Stimulated activated CD4-positive, alpha-beta T cell treated with anti-CD3 and anti-CD28 coated beads, Interleukin-1b, Interleukin-23, amount 100 ng/mL, for 48 hours (primary cell): Measurements from ENCODE around the gene TRAF3IP1.
"Not testable (repeated sequence)": the region's sequence is repeated elsewhere in the genome, so short reads cannot be mapped to it uniquely, and the experiment has no call there.

Source experiments
- DNase-seq: peaks from one replicate; pipeline ENCODE4 v3.0.0-alpha.2; 2020

The TRAF3IP1 gene, protein sequence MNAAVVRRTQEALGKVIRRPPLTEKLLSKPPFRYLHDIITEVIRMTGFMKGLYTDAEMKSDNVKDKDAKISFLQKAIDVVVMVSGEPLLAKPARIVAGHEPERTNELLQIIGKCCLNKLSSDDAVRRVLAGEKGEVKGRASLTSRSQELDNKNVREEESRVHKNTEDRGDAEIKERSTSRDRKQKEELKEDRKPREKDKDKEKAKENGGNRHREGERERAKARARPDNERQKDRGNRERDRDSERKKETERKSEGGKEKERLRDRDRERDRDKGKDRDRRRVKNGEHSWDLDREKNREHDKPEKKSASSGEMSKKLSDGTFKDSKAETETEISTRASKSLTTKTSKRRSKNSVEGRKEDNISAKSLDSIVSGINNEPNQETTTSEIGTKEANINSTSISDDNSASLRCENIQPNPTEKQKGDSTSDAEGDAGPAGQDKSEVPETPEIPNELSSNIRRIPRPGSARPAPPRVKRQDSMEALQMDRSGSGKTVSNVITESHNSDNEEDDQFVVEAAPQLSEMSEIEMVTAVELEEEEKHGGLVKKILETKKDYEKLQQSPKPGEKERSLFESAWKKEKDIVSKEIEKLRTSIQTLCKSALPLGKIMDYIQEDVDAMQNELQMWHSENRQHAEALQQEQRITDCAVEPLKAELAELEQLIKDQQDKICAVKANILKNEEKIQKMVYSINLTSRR

DNA sequence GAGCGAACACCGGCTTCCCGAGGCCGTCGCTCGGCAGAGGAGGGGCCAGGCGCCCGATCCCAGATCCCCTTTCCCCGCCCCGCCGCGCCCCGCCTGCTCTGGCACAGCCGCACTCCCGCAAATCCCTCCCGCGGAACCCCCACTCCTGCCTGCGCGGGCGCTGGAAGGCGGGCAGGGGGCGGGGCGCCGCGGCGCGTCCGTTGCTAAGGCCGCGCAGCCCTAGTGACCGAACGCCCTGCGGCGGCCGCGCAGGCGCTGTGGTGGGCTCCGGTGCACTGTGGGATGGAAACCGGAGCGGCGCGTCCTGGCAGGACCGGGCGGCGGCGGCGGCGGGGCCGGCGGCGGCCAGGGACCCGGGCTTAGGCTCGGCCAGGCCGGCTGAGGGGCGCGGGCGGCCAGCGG, at the start of gene TRAF3IP1:
Gene TRAF3IP1, plus strand, starts transcription at position 273 of the 402 bp plus-strand sequence. CDS start 145 bp downstream, outside the sequence.
- DNase-seq: peak; percentile 80

DNA sequence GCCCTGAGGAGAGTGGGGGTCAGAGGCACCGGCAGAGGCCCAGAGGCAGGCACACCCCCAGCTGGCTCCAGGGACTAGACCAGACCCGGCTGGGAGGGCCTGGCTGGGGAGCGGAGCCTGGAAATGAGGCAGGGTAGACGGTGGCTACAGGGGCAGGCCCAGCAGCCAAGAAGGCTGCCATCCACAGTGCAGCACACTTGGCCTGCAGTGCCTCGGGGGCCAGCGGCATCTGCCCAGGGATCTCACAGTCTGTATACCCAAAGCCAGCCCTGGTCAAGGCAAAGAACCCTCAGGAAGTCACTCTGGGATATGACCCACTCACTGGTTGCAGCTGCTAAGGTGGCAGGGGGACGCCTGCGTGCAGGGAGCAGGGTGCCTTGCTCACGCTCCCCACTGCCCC, 49.7 kb upstream of the TRAF3IP1 start:
- no peak for DNase-seq

DNA sequence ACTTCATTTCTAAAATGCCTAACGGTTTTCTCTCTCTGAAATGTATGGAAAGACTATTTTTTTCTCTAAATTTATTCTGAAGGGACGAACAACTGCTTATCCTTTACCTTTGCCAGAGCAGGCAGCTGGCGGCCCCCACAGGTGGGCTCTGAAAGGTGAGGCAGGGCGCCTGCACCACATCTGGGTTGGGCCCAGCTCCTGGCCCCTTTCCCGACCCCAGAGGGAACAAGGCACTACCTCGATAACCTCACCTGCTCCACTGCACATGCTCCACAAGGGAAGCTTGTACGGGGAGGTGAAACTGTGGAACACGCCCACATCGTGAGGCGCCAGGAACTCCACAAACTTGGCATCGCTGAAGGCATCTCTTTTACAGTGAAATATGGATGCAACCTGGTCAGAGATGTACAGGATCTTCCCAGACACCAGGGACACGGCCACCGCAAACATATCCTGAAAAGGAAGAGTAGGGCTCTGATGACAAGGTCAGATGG, 49.2 kb upstream of the TRAF3IP1 start:
- DNase-seq: no peak

DNA sequence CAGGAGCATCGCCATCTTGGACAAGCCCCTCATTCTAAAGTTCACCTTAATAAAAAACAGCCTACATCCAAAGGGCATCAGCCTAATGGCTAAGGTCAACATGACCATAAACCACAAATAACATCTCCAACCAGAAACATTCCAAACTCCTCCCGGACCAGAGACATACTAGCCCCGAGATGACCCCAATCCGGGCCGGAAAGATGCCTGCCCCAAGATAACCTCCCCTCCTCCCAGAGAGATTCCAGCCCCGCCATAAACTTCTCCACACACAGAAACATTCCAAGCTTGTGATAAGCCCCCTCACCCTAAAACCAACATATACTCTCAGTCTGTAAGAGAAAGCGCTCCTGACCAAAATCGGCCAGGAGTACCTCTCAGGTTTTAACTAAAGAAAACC, 48.6 kb upstream of the TRAF3IP1 start:
- DNase-seq: not testable (repeated sequence)

DNA sequence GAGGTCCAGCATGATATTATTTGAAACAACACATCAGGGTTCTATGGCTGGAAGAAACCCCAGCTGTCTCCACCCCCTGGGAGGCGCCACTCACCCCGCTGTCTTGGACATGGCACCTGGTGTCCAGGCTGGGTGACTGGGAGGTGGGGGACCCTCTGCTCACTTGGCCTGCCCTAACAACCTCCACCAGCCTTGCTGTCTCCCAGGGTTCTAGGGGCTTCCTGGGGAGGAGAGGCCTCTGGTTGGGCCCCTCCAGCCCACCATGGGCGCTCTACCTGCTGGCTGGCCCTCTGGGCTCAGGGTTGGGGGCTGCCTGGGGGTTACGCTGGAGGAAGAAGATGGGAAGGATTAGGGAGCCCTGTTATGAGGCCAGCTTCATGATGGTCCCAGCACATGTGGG, 48.2 kb upstream of the TRAF3IP1 start:
- DNase-seq: no peak

DNA sequence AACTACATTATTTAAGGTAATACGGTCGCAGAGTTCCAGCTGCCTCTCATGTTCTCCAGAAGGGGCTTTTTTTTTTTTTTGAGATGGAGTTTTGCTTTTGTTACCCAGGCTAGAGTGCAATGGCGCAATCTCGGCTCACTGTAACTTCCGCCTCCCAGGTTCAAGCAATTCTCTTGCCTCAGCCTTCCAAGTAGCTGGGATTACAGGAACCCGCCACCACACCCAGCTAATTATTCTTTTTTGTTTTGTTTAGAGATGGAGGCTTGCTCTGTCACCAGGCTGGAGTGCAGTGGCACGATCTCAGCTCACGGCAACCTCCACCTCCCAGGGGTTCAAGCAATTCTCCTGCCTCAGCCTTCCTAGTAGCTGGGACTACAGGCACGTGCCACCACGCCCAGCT, 46.9 kb upstream of the TRAF3IP1 start:
- not testable (repeated sequence) for DNase-seq

DNA sequence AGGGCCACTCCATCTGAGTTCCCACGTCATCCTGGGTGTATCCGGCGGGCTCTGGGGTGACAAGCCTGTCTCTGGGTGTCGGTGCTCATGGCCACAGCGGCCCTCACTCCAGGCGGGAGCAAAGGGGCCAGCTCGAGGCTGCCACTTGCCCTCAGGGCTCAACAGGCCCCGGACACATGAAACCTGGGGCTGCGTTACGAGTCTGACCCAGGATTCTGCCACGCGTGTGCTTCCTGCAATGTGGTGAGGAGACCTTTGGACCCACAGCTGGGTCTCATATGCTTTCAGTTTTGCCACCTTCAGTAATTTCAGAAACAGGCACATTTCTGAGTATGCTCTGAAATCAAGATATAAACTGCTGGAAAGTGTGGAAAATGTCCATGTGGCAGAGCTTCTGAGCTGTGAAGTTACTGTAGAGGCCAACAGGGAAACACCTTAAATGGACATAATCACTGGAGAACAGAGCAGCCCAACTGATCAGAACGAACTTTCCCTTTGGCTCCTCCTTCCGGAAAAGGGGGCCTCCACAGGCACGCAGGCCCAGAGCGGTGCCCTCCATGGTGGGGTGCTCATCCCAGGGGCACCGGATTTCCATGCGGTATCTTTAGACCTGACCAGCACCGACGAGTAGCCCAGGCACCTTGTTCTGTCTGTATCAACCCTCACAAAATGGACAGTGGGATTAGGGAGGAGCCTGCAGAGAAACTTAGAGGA, 46.0 kb upstream of the TRAF3IP1 start:
- DNase-seq: no peak

DNA sequence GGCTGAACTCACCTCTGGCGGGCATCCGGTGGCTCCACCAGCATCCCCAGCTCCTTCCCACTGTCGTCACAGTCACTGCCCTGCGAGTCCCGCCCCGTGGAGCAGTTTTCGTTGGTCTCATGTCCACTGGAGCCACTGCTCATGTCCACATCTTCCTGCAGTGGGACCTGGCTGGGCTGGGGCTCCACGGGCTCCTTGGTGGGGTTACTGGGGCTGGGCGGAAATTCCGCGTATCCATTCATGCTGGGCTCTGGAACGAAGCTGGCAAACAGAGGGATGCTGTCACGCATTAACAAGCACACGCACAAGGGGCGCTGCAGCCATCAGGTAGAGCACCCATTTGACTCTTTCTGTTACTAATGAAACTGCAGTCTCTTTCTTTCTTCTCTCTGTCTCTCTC, 42.6 kb upstream of the TRAF3IP1 start:
- DNase-seq: no peak

DNA sequence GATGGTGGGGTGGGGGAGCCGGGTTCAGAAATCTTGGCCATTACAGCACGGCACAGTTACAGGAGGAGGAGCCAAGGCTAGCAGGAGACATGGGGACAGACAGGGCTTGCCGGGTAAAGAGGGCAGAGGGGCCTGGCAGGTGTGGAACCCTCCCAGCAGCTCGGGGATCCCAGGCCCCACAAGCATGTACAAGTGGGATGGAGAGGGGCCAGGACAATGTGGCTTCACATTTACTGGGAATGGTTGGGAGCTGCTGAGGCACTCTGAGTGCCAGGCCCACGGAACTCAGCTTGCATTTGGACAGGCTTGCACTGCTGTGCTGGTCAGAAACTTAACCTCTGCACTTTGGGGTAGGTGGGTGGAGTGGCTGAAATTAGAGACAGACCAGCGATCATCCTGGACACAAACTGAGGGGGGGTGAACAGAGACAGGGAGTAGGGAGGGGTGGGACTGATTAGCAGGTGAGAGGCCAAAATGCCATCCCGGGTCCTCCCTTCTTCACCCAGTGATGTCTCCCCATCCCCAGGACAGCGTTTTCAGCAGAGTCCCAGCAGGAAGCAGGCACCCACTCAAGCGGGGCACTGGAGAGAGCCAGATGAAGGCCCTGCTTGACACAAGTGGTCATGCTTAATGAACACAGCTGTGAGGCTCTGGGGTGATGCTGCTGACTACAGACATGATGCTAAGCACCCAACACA, 41.5 kb upstream of the TRAF3IP1 start:
- DNase-seq: no peak

DNA sequence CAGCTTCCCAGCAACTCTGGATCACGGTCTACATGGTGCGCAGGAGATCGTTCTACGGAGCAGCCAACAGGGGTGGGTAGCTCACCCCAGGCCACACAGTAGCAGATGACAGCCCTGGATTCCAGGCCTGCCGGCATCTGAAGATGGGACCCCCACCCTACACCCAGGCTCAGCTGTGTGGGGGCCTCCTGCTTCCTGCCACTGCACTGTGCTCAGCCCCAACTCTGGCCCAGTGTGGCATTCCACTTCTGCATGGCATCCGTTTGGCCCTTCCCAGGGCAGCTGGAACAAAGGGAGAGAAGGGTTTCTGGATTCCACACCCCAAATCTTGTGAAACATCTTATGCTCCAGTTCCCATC, 41.0 kb upstream of the TRAF3IP1 start:
- DNase-seq: no peak

DNA sequence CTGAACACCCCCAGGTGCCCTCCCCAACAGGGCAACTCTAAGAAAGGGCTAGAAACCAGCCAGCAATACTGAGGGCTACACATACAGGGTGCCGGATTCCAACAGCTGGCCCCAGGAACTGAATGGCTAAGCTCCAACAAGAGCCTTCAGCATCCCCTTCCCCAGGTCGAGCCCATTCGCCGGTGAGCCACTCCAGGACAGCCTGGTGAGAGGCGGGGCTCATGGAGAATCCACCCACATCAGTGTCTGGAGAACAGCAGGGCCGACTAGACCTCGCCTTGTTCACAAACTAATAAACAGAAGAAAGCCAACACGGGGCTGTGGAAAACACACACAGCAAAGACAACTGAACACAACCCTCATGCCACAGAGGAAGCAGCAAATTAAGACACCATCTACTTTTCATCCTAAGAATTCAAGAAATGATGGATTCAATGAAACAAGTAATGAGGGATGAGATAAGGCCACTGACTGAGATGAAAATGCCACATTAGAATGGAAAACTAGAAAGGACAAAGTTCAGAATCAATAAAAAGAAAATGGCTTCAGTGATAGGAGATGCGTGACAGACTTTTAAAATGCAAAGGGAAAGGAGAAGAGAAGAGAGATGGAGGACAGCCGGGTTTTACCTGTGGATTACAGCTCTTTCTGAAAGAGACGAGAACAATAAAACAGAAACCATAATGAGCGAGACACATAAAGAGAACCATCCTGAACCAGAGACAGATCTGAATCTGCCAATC, 40.1 kb upstream of the TRAF3IP1 start:
- no peak for DNase-seq

DNA sequence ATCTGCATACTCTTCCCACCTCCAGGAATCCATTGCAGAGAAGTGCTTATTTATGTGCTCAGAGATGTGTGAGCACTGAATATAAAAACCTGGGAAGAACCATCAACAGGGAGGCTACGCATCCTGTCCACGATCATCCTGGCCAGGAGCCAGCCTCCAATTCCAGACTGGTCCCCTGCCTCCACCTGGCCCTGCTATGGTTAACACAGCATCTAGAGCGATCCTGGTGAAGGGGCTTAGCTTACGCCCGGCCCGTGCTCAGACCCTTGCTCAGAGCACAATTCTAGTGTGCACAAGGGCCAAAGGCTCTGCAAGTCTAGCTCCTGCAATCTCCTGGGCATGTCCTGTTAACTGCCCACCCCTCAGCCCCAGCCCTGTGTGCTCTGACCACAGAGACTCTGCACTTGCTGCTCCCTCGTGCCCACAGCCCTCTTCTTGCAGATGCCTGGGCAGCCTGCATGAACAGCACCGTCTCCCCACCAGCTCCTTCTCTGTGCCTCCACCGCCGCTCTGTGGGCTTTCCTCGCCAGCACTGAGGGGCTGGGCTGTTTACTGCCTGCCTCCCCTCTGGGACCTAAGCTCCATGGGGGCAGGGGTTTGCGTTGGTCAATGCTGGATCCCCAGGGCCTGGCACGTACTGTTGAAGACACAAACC, 38.4 kb upstream of the TRAF3IP1 start:
- no peak for DNase-seq

DNA sequence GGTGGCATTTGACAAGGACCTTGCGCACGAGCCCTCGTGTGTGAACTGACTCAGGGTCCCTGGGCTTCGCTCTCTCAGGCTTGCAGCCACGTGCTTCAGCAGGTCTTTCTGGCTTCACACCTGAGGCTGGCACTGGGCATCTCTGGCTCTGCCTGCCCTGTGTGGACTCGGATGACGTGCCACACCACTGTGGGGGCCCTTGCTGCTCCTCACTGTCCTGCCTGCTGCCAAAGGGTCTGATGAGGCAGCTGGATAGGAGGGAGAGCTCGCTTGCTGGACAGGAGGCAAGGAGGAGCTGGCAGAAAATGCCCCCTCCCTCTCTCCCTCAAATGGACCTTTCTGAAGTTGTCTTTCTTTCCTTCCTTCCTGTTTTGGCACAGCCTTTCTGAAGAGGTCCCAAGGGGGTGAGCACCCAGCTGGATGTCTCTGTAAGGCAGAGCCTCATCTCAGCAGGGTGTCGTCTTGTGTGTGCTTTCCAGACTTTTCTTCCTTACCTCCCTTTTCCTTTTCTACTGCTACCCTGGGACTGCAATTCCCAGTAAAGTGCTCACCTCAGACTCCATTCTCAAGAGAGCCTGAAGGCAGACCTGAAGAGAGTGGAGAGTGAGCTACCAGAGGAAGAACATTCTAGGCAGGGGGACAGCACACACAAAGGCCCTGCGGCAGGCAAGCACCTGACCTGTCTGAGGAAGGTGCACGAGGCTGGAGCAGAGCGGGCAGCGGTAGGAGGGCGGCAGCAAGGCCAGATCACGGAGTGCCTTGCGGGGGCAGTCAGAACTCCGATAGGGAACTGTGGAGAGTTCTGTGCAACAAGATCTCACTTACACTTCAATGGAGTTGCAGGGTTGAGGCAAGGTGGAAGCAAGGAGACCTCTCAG, 37.2 kb upstream of the TRAF3IP1 start:
- DNase-seq: no peak

DNA sequence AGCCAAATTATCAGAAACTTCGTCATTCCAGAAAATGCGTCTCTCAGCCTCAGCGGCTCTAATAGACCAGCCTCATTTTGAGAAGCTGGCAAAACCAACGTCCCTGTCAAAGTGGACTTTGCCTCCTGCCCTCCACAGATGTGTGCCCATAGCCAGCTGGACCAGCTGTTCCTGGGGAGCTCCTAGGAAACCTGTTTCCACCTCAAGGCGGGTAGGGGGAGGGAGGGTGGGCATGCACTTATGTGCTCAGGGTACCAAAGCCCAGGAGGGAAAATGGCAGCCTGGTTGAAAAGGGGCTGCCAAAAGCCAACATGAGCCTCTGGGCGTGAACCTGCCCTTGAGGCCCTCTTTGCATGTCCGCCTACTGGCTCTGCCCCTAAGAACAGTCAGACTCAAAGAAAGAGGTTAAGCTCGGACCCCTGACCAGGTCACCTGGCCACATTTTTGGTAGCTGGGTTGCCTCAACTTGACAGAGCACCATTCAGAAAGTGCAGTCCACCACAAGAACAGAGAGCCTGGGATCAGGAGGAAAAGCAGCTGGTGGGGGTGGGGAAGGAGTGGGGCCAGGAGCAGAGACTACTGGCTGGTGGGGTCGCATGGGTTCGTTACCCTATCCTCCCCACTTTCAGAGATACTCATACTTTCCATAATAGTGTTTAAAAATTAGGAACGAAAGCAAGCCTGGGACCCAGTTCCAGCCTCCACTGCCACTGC, 35.4 kb upstream of the TRAF3IP1 start:
- no peak for DNase-seq

DNA sequence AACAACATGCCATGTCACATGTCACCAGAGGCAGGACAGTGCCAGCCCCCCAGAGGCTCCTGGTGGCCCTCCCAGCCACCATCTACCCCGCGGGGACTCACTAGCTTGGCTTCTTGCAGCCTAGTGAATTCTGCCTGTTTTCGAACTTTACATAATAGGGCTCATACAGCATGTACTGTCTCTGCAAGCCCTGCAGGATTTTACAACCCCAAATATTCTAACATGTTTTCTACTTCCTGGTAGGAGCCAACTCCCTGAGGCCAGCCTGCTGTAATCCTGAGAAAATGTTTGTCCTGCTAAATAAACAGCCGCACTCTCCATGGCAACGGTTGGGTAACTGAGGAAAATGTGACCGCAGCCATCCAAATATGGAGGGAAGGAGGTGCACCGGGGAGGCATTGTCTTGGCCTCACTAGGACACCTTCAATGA, 34.6 kb upstream of the TRAF3IP1 start:
- DNase-seq: no peak

DNA sequence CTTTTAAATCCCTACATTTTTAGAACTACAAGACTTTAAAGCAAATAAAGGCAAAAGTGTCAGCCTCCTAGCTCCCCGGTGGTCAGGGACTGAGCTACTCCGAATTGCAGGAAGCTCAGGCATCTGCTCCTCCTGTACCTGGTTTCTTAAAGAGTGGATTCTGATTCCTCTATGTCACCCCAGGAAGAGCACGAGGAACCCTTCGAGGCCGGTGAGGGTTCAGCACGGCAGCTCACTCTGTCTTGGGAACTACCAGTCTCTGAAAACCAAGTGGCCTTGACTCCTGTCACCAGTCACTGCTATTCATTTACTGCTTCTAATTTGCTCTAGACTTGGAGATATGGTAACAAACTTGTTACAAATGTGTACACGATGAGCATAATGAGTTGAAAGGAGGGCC, 34.2 kb upstream of the TRAF3IP1 start:
- DNase-seq: no peak

DNA sequence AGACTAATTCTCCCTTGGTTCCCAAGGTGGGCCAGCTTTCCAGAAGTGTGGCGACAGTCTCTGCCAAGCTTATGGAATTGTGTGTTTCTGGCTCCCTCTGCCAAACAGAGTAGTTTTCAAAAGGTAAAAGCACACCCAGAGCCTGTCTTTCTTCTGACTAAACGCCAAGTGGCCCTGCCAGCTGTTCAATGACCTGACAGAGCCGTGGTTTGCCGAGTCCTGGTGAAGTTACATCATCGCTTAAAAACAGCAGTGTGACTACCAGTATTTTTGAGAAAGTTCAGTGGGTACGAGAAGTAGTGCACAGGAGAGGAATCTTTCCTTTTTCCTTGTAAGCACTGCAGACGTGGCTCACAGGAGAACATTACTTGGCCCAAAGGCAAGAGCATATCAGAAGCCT, 33.8 kb upstream of the TRAF3IP1 start:
- DNase-seq: peak; percentile 20

DNA sequence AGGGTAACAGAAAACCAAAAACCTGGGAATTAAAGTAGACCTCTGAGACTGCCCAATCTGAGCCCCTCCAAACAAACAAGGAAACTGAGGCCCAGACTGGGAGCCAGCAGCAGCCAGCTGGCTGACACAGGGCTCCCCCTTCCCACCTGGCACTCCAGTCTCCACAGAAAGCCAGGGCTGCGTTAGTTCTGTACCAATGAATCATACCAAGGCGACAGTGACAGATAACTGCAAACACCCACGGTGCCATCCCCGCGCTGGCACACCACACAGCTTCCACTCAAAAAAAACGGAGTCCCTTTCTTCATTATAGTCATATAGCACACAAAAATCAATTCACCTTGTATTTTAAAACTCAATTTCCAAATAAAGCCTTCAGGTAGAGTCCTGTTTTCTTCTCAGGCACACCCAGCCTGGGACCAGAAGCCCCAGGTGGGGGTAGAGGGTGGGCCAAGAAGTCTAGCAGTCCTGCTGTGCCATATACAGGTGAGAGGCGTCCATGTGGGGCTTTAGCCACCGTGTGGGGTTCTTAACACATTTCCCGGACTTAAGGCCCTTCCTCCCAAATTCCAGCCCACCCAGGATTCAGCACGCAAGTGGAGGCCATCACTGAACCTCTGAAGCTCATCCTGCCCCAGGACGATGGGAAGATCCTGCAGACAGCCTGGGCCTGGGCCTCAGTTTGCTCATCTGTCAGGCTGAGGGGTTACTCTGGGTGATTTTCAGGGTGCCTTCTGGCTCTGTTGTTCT, 33.2 kb upstream of the TRAF3IP1 start:
- peak; percentile 65 for DNase-seq
